HepG2 (cell line): ENCODE results near the gene HDAC5. TPM values are rescaled to one million over a fixed set of nuclear protein-coding genes. Genes with fewer than 3 reads are reported as not detected.

Source experiments
- AHDC1 ChIP-seq: sonication (generic); formaldehyde crosslinking; IDR thresholded peaks from 2 replicates; pipeline ENCODE4 v1.5.1; 2020; ENCODE audit warnings: mild to moderate bottlenecking, missing genetic modification reagents, borderline replicate concordance
- CREB3 ChIP-seq: sonication (generic); formaldehyde crosslinking; IDR thresholded peaks from 2 replicates; pipeline ENCODE4 v1.5.0; 2020; ENCODE audit warnings: missing genetic modification reagents
- ELF1 ChIP-seq: sonication (generic); formaldehyde crosslinking; IDR thresholded peaks from 2 replicates; pipeline ENCODE4 v1.4.0; 2020; ENCODE audit warnings: missing genetic modification reagents
- FLYWCH1 ChIP-seq: sonication (generic); formaldehyde crosslinking; IDR thresholded peaks from 2 replicates; pipeline ENCODE4 v1.8.1; 2023; ENCODE audit warnings: mild to moderate bottlenecking, missing genetic modification reagents
- JDP2 ChIP-seq: sonication (generic); formaldehyde crosslinking; IDR thresholded peaks from 2 replicates; pipeline ENCODE4 v1.8.1; 2022; ENCODE audit warnings: missing genetic modification reagents, borderline replicate concordance
- MIER2 ChIP-seq: IDR thresholded peaks from 2 replicates; pipeline ENCODE4 v1.6.1; 2016; ENCODE audit warnings: missing biosample characterization, missing genetic modification reagents
- MXD3 ChIP-seq: IDR thresholded peaks from 2 replicates; pipeline ENCODE4 v1.6.1; 2016; ENCODE audit warnings: mild to moderate bottlenecking, missing biosample characterization, missing genetic modification reagents
- NCOA1 ChIP-seq: sonication (generic); formaldehyde crosslinking; IDR thresholded peaks from 2 replicates; pipeline ENCODE4 v1.9.0; 2021; ENCODE audit warnings: missing genetic modification reagents
- NCOR1 ChIP-seq: fragments of 200-600 bp; sonication (generic); IDR thresholded peaks from 2 replicates; pipeline ENCODE4 v1.7.0; 2017; ENCODE audit warnings: antibody characterized with exemption, low read length, borderline replicate concordance
- NKX3-1 ChIP-seq: sonication (generic); formaldehyde crosslinking; IDR thresholded peaks from 2 replicates; pipeline ENCODE4 v1.5.0; 2020; ENCODE audit warnings: missing genetic modification reagents
- NR1H2 ChIP-seq: sonication (generic); formaldehyde crosslinking; IDR thresholded peaks from 2 replicates; pipeline ENCODE4 v1.8.1; 2022; ENCODE audit warnings: low read depth, missing genetic modification reagents, borderline replicate concordance
- ZGPAT ChIP-seq: IDR thresholded peaks from 2 replicates; pipeline ENCODE4 v1.6.1; 2016; ENCODE audit warnings: mild to moderate bottlenecking
- ZNF124 ChIP-seq: sonication (generic); formaldehyde crosslinking; IDR thresholded peaks from 2 replicates; pipeline ENCODE4 v1.4.0; 2020; ENCODE audit warnings: missing genetic modification reagents
- ZNF329 ChIP-seq: sonication (generic); formaldehyde crosslinking; IDR thresholded peaks from 2 replicates; pipeline ENCODE4 v1.9.0; 2021; ENCODE audit warnings: low read depth, mild to moderate bottlenecking, missing genetic modification reagents
- ZNF33B ChIP-seq: sonication (generic); formaldehyde crosslinking; IDR thresholded peaks from 2 replicates; pipeline ENCODE4 v1.5.1; 2020; ENCODE audit warnings: mild to moderate bottlenecking, missing genetic modification reagents
- ZNF44 ChIP-seq: sonication (generic); formaldehyde crosslinking; IDR thresholded peaks from 2 replicates; pipeline ENCODE4 v1.5.1; 2020; ENCODE audit warnings: mild to moderate bottlenecking, missing genetic modification reagents
- ZNF451 ChIP-seq: sonication (generic); formaldehyde crosslinking; IDR thresholded peaks from 2 replicates; pipeline ENCODE4 v1.5.0; 2020; ENCODE audit warnings: mild to moderate bottlenecking, missing genetic modification reagents
- ZNF543 ChIP-seq: sonication (generic); formaldehyde crosslinking; IDR thresholded peaks from 2 replicates; pipeline ENCODE4 v1.4.0; 2020; ENCODE audit warnings: mild to moderate bottlenecking, missing genetic modification reagents
- ZNF672 ChIP-seq: sonication (generic); formaldehyde crosslinking; IDR thresholded peaks from 2 replicates; pipeline ENCODE4 v1.8.1; 2022; ENCODE audit warnings: missing genetic modification reagents
- ZNF839 ChIP-seq: sonication (generic); formaldehyde crosslinking; IDR thresholded peaks from 2 replicates; pipeline ENCODE4 v1.4.0; 2020; ENCODE audit warnings: missing genetic modification reagents, mild to moderate bottlenecking, borderline replicate concordance
- ZSCAN20 ChIP-seq: sonication (generic); formaldehyde crosslinking; IDR thresholded peaks from 2 replicates; pipeline ENCODE4 v1.4.0; 2020; ENCODE audit warnings: missing genetic modification reagents, mild to moderate bottlenecking, borderline replicate concordance
- polyA plus RNA-seq, 8 experiments: library from polyadenylated mRNA; depleted of rRNA in 3 of 8; stranded (reverse) in 7 of 8; unstranded in 1 of 8; fragments of >200 nt; fragmentation: Illumina TruSeq in 4 of 8; extraction: Trizol in 4 of 8; gene quantifications; 2 replicates each; pipeline versions ENCODE4 v1.2.1 to v1.2.3, GENCODE V29; 2011 to 2016; ENCODE audit warnings: low read depth in 4 of 8, missing spikeins in 1 of 8, mixed read lengths in 1 of 8; ENCODE audit not compliant: insufficient read depth in 1 of 8
- total RNA-seq, 5 experiments: library from RNA; depleted of rRNA; stranded (reverse); fragments of >200 nt; fragmentation: Illumina TruSeq; extraction: Trizol; gene quantifications; 2 replicates each; pipeline ENCODE4 v1.2.3, GENCODE V29; 2016; ENCODE audit warnings: low read depth in 1 of 5
- TF ChIP-seq, protein P1 (sequence below): sonication (generic); formaldehyde crosslinking; IDR thresholded peaks from 2 replicates; pipeline ENCODE4 v1.4.0; 2020; ENCODE audit warnings: missing genetic modification reagents

HDAC5 gene
- total and polyA plus RNA-seq, 2 of the 13 experiments (the other 11 are each of a cell fraction or from before 2014, with no cell fraction given), result 46.4 to 85.4 TPM

- TF ChIP-seq ZNF33B (peak; percentile 93), ZNF451 (peak; percentile 83), ZNF672 (CRISPR knock-in tag) (peak; percentile 91; the same call in 1 of the 2 replicates), MIER2 (peak; percentile 80), ZNF44 (CRISPR knock-in tag) (peak; percentile 89), ZNF124 (CRISPR knock-in tag) (peak; percentile 98), NCOR1 (no peak), FLYWCH1 (CRISPR knock-in tag) (no peak; the same call in 1 of the 2 replicates), AHDC1 (CRISPR knock-in tag) (no peak; the same call in 1 of the 2 replicates), JDP2 (peak; percentile 85; the same call in 1 of the 2 replicates), ZSCAN20 (CRISPR knock-in tag) (peak; percentile 90; the same call in 1 of the 2 replicates), NCOA1 (CRISPR knock-in tag) (peak; percentile 74; the same call in 1 of the 2 replicates), ZNF839 (CRISPR knock-in tag) (peak; percentile 93), ZNF543 (CRISPR knock-in tag) (peak; percentile 91), ZNF329 (CRISPR knock-in tag) (peak; percentile 71; the same call in 1 of the 2 replicates), ELF1 (CRISPR knock-in tag) (peak; percentile 98), CREB3 (CRISPR knock-in tag) (no peak), MXD3 (peak; percentile 100), ZGPAT (CRISPR knock-in tag) (peak; percentile 98), NR1H2 (CRISPR knock-in tag) (peak; percentile 70; the same call in 1 of the 2 replicates), NKX3-1 (CRISPR knock-in tag) (peak; percentile 95; the same call in 1 of the 2 replicates)
- TF ChIP-seq, protein P1, sequence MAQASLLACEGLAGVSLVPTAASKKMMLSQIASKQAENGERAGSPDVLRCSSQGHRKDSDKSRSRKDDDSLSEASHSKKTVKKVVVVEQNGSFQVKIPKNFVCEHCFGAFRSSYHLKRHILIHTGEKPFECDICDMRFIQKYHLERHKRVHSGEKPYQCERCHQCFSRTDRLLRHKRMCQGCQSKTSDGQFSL (CRISPR knock-in tag), result no peak
Observed at GRCh38 chr17:44070455-44071197, 52.8 kb downstream of the HDAC5 start, which contains the start of gene G6PC3 (continued).
